ENCODE data around the gene SYTL1.

SYTL1 gene

GRCh38 chr1:27349784-27350662 is 8.2 kb downstream of the SYTL1 start:
- no peak for DNase-seq

DNA sequence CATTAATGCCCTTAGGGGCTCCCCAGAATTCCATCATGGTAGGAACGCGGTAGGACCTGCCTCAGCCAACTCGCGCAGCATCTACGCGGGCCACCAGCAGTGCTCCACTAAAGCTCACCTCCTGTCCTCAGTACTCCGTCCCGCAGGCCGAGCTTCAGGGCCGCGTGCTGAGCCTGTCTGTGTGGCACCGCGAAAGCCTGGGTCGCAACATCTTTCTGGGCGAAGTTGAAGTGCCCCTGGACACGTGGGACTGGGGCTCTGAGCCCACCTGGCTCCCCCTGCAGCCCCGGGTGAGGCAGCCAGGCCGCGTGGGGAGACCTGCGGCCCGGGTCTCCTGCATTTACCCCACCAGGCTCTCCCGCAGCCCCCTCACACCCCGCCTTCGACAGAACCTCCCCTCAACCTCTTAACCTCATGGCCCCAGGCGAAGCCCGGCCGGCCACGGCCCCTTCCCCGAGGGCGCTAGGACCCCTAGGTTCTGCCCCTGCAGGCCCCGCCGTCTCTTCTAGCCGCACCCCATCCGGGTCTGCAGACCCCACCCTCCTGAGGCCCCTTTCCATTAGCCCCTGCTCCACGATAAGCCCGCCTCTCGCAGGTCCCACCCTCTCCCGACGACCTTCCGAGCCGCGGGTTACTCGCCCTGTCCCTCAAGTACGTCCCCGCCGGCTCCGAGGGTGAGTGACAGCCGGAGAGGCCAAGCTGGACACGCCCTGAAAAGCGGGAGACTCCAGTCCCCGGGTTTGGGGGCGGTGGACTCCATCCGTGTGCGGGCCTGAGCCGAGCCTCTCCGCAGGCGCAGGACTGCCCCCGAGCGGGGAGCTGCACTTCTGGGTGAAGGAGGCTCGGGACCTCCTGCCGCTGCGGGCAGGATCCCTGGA is 9.1 kb downstream of the SYTL1 start:
- no peak for DNase-seq

GRCh38 chr1:27351541-27352107 is 9.8 kb downstream of the SYTL1 start:
- DNase-seq = no peak

- no peak for DNase-seq
These were observed 11.3 kb downstream of the SYTL1 start for GRCh38 chr1:27353166-27353565.

GRCh38 chr1:27353629-27354028 is 11.8 kb downstream of the SYTL1 start:
- no peak for DNase-seq

- DNase-seq = no peak
These were observed 13.9 kb downstream of the SYTL1 start for GRCh38 chr1:27355683-27356082.

DNA sequence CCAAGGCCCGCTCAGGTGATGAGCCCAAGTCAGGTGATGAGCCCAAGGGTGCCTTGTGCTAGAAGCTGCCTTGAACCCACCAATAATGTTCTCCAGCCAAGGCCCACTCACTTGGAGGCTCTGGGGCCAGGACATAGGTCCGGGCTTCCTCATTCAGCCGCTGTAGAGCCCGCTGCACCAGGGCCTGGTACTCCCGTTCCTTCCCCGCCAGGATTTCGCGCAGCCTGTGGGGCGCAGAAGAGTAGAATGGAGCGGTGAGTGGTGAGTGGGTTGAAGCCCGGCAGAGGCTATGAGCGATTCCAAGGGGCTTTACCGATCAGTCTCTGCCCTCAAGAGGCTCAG is 14.4 kb downstream of the SYTL1 start:
- no peak for DNase-seq

DNA sequence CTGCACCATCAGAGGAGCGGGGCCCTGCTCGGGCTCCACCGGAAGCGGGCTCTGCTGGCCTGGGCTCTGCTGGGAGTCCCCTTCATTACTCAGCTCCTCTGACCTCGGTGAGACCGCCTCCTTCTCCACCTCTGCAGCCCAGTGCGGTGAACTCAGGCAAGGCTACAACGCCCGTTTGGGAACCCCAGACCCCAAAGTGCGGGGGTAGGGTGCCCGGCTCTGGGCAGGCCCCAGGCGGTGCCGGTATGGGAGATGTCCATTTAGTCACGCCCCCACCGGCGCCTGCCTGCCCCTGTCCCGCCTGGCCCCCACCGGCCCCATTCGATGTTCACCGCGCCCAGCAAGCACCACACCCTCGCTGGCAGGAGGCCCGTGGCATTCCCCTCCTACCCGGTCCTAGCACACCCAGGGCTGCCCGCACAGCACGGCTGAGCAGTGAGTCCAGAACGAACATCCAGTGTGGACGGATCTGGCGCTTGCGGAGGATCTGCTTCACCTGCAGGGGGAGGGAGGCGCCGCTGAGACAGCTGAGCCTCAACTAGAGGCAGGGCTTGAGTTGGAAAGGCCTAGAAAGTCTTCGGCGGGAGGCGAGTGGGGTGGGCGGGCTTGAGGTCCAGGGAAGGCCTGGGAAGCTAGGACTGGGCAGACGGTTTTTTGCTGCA is 14.9 kb downstream of the SYTL1 start:
- peak; percentile 34 to 57 for DNase-seq

- peak; percentile 85 to 86 for DNase-seq
These were observed 15.6 kb downstream of the SYTL1 start for GRCh38 chr1:27357281-27358037.

DNA sequence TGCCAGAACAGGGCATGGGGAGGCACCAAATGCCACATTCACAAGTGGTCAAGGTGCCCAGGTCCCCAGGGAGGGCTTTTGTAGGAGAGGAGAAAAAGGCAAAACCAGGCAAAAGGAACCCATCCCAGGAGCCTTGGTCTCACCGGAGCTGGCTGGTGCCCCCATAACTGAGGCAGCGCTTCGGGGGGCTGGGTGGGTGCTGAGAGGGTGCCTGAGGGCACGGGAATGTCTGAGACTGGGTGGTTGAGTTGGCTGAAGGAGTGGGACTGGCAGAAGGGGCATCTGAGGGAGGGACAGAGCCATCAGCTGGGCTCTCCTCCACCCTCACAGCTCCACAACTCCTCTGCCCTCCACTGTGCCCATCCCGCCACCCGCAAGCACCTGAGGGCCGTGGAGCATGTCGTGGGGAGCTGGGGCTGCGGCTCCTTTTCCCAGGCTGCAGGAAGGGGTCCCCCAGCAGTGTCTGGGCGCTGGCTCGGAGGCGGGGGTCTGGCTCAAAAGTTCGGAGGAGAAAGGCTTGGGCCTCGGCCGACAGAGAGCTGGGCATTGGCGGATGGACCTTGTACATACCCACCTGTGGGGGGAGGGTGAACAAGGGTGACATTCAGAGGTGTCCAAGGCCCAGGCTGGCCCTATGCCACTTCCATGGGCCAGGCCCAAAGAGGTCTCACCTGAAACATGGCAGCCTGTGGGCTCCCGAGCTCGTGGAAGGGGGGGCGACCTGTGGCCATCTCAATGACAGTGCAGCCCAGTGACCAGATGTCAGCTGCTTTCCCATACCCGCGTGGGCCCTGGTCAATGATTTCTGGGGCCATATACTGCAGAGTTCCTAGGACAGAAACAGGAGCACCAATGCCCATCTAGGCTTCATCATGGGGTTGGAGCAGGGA is 16.5 kb downstream of the SYTL1 start:
- DNase-seq = no peak

GRCh38 chr1:27358928-27359313 is 17.1 kb downstream of the SYTL1 start:
- DNase-seq = no peak

- DNase-seq = no peak
These were observed 18.0 kb downstream of the SYTL1 start for GRCh38 chr1:27359822-27360158.

DNA sequence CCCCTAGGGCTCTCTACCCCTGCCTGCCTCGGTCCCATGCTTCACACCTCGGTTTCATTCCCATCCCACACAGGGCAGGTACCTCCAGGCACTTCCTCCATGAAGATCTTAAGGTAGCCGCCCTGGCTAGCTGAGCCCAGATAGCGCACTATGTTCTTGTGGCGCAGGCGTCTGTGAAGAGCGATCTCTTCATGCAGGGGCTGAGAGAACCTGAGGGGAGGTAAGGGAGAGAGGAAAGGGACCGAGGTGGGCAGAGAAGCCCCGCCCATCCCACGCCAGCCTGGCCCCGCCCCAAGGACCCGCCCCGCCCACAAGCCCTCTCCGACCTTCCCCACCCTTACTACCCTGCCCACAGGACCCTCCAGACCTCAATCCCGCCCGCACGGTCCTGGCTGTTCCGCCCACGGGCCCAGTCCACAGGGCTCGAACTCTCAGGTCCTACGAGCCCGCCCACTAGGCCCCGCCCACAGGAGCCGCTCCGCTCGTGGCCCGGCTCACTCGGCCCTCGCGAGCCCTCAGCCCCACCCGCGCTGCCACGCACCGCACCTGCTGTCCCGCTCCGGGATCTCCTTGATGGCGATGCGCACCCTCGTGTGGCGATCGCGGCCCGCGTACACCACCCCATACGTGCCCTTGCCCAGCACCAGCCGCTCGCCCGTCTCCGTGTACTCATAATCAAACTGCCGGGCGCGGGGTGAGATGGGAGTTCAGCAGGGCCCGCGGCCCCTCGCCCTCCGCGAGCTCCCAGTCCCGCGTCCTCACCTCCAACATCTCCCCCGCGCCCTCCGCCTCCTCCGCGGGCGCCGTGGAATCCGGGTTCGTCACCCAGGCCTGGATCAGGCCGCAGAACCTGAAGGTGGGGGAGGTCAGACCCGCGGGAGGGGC is 18.6 kb downstream of the SYTL1 start:
- DNase-seq = peak; percentile 35 to 66

GRCh38 chr1:27361044-27361402 is 19.2 kb downstream of the SYTL1 start:
- no peak for DNase-seq

DNA sequence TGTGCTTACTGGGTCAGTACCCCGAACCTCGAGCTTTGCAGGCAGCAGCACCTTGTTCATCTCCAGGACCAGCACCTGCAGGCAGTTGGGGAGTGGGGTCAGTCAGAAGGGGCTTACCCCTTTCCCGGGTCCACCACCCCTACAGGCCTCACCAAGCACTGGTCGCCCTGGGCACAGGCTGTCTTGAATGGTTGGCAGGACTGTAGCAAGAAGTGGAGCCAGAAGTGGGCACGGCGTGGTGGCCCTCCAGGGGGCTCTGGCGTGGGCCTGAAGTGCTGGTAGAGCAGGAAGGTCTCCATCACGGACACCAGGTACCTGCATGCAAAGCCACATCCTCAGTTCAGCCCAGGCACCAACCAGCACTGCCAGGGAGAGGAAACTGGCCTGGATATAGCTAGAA is 19.7 kb downstream of the SYTL1 start:
- no peak for DNase-seq

DNA sequence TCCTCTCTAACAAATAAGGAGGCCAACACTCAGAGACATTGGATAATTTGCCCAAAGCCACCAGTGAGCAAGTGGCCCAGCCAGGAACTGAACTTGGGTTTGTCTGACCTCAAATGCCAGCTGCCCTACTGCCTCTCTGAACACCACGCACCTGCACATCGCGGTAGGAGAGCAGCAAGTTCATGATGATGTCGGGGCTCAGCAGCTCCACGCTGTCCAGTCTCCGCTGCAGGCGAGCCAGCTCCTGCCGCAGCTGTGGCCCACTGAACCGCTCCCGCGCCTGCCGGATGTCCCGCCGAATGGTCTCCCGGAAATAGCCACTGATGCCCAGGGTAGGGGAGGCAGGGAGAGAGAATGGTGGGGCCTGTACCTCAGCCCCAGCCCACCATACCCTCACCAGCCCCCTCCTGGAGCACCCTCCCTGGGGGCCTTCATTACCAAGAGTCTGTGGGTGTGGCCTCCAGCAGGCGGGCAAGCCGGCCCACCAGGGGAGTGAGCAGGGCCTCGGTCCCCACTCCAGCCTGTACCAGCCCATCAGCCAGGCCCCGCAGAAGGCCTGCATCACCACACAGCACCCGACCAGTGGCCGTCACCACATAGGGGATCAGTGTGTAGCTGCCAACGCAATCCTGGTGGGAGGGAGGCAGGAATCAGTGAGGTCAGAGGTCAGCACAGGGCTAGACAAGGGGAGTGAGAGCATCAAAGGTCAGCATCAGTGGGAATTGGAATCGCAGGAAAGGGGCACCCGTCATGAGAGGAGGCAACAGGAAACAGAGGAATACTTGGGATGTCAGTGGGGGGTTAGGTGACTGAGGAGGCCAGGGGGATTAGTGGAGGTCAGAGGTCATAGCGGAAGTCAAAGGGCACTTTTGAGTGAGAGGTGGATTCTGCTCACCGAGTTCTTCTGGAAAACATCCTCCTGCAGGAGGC is 22.2 kb downstream of the SYTL1 start:
- no peak for DNase-seq

GRCh38 chr1:27364696-27365371 is 23.0 kb downstream of the SYTL1 start:
- DNase-seq = no peak

- peak; percentile 80 to 85 for DNase-seq
These were observed 23.7 kb downstream of the SYTL1 start for GRCh38 chr1:27365372-27366112.
